ENCODE results near the gene SPATS1.
"Not testable (repeated sequence)": the region's sequence is repeated elsewhere in the genome, so short reads cannot be mapped to it uniquely, and the experiment has no call there.

Gene SPATS1

DNA sequence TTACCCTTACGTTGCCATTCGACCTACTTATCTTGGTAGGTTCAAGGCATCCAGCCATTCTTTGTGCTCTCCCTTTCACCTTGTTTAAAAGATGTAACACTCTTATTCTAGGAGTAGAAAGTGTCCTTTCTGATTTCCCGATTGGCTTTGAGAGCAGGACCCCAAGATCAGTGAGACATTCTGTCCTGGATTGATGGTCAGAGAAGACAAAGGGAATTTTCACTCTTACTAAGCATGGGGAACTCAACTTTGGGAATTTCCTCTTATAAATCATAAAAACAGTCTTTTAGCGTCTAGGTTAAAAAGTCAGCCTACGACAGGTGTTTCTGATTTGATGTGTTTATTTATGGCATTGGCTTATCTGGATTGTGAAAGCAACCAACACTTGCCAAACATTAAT, 26.5 kb upstream of the SPATS1 start:
- DNase-seq (ENCODE audit: low read depth in 1 of 2, low spot score in 1 of 2) = no peak
- Histone ChIP-seq H3K27me3 (ENCODE audit: insufficient read depth, poor library complexity, severe bottlenecking) (peaks cover 2% of the 10 kb centered on the region), H3K27ac (replicated peaks) (no peak overlapping the region), H3K4me3 (replicated peaks; ENCODE audit: insufficient read depth, low read length) (no peak overlapping the region)
- no peak for TF ChIP-seq GABPA (IDR thresholded peaks at IDR 0.05; ENCODE audit: low read depth)
- TF ChIP-seq CTCF (IDR thresholded peaks at IDR 0.05; ENCODE audit: insufficient read depth, low read length) = no peak
- TF ChIP-seq SPI1 (IDR thresholded peaks at IDR 0.05; ENCODE audit: borderline replicate concordance, low read depth) = no peak
- TF ChIP-seq, protein P1, sequence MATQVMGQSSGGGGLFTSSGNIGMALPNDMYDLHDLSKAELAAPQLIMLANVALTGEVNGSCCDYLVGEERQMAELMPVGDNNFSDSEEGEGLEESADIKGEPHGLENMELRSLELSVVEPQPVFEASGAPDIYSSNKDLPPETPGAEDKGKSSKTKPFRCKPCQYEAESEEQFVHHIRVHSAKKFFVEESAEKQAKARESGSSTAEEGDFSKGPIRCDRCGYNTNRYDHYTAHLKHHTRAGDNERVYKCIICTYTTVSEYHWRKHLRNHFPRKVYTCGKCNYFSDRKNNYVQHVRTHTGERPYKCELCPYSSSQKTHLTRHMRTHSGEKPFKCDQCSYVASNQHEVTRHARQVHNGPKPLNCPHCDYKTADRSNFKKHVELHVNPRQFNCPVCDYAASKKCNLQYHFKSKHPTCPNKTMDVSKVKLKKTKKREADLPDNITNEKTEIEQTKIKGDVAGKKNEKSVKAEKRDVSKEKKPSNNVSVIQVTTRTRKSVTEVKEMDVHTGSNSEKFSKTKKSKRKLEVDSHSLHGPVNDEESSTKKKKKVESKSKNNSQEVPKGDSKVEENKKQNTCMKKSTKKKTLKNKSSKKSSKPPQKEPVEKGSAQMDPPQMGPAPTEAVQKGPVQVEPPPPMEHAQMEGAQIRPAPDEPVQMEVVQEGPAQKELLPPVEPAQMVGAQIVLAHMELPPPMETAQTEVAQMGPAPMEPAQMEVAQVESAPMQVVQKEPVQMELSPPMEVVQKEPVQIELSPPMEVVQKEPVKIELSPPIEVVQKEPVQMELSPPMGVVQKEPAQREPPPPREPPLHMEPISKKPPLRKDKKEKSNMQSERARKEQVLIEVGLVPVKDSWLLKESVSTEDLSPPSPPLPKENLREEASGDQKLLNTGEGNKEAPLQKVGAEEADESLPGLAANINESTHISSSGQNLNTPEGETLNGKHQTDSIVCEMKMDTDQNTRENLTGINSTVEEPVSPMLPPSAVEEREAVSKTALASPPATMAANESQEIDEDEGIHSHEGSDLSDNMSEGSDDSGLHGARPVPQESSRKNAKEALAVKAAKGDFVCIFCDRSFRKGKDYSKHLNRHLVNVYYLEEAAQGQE (IDR thresholded peaks at IDR 0.05; ENCODE audit: insufficient replicate concordance, low read depth) = no peak
- no peak for TF ChIP-seq POLR2AphosphoS5 (IDR thresholded peaks at IDR 0.05; ENCODE audit: low read depth)

DNA sequence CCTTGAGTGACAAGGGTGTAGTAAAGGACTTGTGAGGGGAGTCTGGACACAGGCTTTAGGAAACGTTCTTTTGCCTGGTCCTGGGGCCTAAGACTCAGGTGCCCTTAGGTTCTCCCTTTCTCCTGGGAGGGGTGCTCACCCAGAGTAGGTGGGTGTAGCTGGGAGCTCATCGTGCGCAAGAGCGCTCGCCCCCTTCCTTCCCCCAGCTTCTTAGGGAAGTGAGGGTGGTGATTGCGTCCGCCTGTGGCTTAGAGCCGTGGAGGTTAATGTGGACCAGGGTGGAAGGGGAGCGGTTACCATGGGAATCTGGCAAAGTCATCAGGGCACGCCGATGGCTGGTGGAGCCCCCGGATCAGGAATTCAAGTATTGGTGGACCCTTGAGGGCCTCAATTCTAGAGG, 26.0 kb upstream of the SPATS1 start:
- Histone ChIP-seq H3K27ac (replicated peaks) (no peak overlapping the region), H3K27me3 (ENCODE audit: insufficient read depth, poor library complexity, severe bottlenecking) (peaks cover 2% of the 10 kb centered on the region), H3K4me3 (replicated peaks; ENCODE audit: insufficient read depth, low read length) (no peak overlapping the region)
- no peak for TF ChIP-seq POLR2AphosphoS5 (IDR thresholded peaks at IDR 0.05; ENCODE audit: low read depth)
- TF ChIP-seq SPI1 (IDR thresholded peaks at IDR 0.05; ENCODE audit: borderline replicate concordance, low read depth) = peak; percentile 39; the same call in 1 of the 2 replicates
- peak in 1 of 2 experiments; percentile 49 for DNase-seq (ENCODE audit: low read depth in 1 of 2, low spot score in 1 of 2)

- not testable (repeated sequence) for H3K4me3 ChIP-seq (replicated peaks; ENCODE audit: insufficient read depth, low read length); H3K27ac ChIP-seq (replicated peaks); DNase-seq (ENCODE audit: low read depth in 1 of 2, low spot score in 1 of 2); H3K27me3 ChIP-seq (ENCODE audit: insufficient read depth, poor library complexity, severe bottlenecking)
Observed at GRCh38 chr6:44317136-44317631, 25.3 kb upstream of the SPATS1 start.

DNA sequence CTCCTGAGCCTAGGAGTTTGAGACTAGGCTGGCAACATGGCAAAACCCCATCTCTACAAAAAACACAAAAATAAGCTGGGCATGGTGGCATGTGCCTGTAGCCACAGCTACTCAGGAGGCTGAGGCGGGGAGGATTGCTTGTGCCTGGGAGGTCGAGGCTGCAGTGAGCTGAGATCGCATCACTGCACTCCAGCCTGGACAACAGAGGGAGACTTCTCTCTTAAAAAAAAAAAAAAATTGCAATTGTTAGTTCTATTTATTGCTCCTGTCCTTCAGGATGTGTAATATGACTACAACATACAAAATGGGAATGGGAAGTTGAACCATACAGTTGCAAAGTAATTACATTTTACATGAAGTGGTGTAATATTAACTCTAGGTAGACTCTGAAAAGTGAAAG, 21.2 kb upstream of the SPATS1 start:
- H3K27me3 ChIP-seq (ENCODE audit: insufficient read depth, poor library complexity, severe bottlenecking) = peaks cover 2% of the 10 kb centered on the region
- H3K27ac ChIP-seq (replicated peaks) = no peak overlapping the region
- no peak overlapping the region for H3K4me3 ChIP-seq (replicated peaks; ENCODE audit: insufficient read depth, low read length)
- no peak for DNase-seq (ENCODE audit: low read depth in 1 of 2, low spot score in 1 of 2)
- TF ChIP-seq SPI1 (IDR thresholded peaks at IDR 0.05; ENCODE audit: borderline replicate concordance, low read depth) (no peak), CTCF (IDR thresholded peaks at IDR 0.05; ENCODE audit: insufficient read depth, low read length) (no peak)

DNA sequence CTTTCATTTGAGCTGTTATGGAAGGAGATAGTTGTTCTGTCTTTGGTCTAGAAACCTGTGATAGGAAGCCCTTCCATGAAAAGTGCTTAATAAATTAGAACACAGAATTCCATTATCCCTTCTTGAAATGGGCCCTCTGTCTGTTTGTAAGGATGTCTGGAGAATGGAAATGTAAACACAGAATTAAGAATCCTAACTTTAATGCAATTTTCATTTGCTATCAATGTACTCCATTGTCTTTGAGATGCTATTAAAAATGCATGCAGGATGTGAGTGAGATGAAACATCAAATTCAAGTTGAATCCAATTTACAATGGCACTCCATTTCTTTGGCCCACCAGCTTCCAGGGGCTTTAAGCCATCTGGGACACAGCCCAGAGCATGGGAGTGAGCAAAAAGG, 15.4 kb upstream of the SPATS1 start:
- Histone ChIP-seq H3K27me3 (ENCODE audit: insufficient read depth, poor library complexity, severe bottlenecking) (no peaks in the 10 kb centered on the region), H3K27ac (replicated peaks) (no peak overlapping the region), H3K4me3 (replicated peaks; ENCODE audit: insufficient read depth, low read length) (no peak overlapping the region)
- TF ChIP-seq POLR2AphosphoS5 (IDR thresholded peaks at IDR 0.05; ENCODE audit: low read depth) = no peak
- TF ChIP-seq, protein P1 (IDR thresholded peaks at IDR 0.05; ENCODE audit: insufficient replicate concordance, low read depth) = no peak
- TF ChIP-seq SPI1 (IDR thresholded peaks at IDR 0.05; ENCODE audit: borderline replicate concordance, low read depth) = no peak
- no peak for TF ChIP-seq CTCF (IDR thresholded peaks at IDR 0.05; ENCODE audit: insufficient read depth, low read length)
- TF ChIP-seq GABPA (IDR thresholded peaks at IDR 0.05; ENCODE audit: low read depth) = no peak
- DNase-seq (ENCODE audit: low read depth in 1 of 2, low spot score in 1 of 2) = no peak
